HL-60/S4 (cell line): Measurements from ENCODE around the gene CACNA1C.

Source experiments
- in situ Hi-C: fragments of 300-500 bp; cut with MboI; formaldehyde crosslinking; loops from 2 replicates; pipeline ENCODE4 v1.14.3; 2022; ENCODE audit warnings: low sequenced_read_pairs

CACNA1C gene

GRCh38 chr12:2190896-2191533, 138.2 kb downstream of the CACNA1C start:
- in situ Hi-C loops: no loop called here

- in situ Hi-C loops: no loop called here
Observed at GRCh38 chr12:2191534-2192153, 138.9 kb downstream of the CACNA1C start.

GRCh38 chr12:2192231-2192630, 139.4 kb downstream of the CACNA1C start:
- in situ Hi-C loops: no loop called here

GRCh38 chr12:2194060-2194459, 141.3 kb downstream of the CACNA1C start:
- in situ Hi-C loops: no loop called here

GRCh38 chr12:2194571-2194970, 141.8 kb downstream of the CACNA1C start:
- in situ Hi-C loops: no loop called here

- in situ Hi-C loops: no loop called here
Observed at GRCh38 chr12:2195085-2195484, 142.3 kb downstream of the CACNA1C start.

GRCh38 chr12:2198005-2198501, 145.3 kb downstream of the CACNA1C start:
- in situ Hi-C loops: no loop called here

GRCh38 chr12:2198542-2198941, 145.8 kb downstream of the CACNA1C start:
- in situ Hi-C loops: no loop called here

- in situ Hi-C loops: no loop called here
Observed at GRCh38 chr12:2205996-2206395, 153.2 kb downstream of the CACNA1C start.

GRCh38 chr12:2208837-2209635, 156.2 kb downstream of the CACNA1C start:
- in situ Hi-C loops: no loop called here

- in situ Hi-C loops: no loop called here
Observed at GRCh38 chr12:2211119-2211518, 158.3 kb downstream of the CACNA1C start.

GRCh38 chr12:2212537-2212936, 159.8 kb downstream of the CACNA1C start:
- in situ Hi-C loops: no loop called here

- in situ Hi-C loops: no loop called here
Observed at GRCh38 chr12:2212971-2213869, 160.4 kb downstream of the CACNA1C start.

GRCh38 chr12:2214411-2214810, 161.6 kb downstream of the CACNA1C start:
- in situ Hi-C loops: no loop called here

GRCh38 chr12:2215709-2216560, 163.1 kb downstream of the CACNA1C start:
- in situ Hi-C loops: no loop called here

GRCh38 chr12:2218706-2219105, 165.9 kb downstream of the CACNA1C start:
- in situ Hi-C loops: no loop called here

- in situ Hi-C loops: no loop called here
Observed at GRCh38 chr12:2221030-2221621, 168.3 kb downstream of the CACNA1C start.

GRCh38 chr12:2222691-2223090, 169.9 kb downstream of the CACNA1C start:
- in situ Hi-C loops: no loop called here

- in situ Hi-C loops: no loop called here
Observed at GRCh38 chr12:2224961-2225360, 172.2 kb downstream of the CACNA1C start.
